Measurements from ENCODE around the gene SCN1B.

DNA sequence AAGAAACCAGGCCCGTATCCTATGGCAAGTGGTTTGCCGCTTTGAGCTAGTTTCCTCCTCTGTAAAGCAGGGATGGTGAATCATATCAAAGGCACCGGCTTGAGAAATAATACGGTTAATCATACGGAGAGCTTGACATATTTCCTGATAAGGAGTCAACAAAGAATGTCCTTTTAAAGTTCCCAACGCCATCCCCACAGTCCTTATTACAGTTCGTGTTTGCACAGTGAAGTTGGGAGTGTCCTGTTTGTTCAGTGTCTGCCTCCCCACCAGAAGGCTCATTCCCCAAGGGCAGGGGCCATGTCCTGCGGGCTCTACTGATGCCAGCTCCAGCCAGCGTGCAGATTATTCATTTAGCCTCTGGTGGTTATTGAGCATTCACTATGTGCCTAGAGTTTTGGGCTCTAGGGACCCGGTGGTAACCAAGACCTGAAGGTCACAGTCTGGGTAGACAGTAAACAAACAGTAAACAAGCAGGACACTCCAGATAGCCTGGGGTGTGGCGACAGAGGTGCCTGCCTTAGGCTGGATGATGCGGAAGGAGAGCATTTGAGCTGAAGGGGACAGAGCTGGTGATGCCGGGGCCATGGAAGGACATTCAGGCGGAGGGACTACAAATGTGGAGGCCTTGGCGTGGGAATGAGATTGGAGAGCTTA is 23.8 kb upstream of the SCN1B start:
- TF ChIP-seq, protein P1, sequence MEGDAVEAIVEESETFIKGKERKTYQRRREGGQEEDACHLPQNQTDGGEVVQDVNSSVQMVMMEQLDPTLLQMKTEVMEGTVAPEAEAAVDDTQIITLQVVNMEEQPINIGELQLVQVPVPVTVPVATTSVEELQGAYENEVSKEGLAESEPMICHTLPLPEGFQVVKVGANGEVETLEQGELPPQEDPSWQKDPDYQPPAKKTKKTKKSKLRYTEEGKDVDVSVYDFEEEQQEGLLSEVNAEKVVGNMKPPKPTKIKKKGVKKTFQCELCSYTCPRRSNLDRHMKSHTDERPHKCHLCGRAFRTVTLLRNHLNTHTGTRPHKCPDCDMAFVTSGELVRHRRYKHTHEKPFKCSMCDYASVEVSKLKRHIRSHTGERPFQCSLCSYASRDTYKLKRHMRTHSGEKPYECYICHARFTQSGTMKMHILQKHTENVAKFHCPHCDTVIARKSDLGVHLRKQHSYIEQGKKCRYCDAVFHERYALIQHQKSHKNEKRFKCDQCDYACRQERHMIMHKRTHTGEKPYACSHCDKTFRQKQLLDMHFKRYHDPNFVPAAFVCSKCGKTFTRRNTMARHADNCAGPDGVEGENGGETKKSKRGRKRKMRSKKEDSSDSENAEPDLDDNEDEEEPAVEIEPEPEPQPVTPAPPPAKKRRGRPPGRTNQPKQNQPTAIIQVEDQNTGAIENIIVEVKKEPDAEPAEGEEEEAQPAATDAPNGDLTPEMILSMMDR (IDR thresholded peaks at IDR 0.05), result no peak
- no peak for TF ChIP-seq POLR2A (IDR thresholded peaks at IDR 0.05)
